ENCODE data around the gene INTS2.

The INTS2 gene

GRCh38 chr17:61817452-61817851, 110.3 kb downstream of the INTS2 start:
- TF ChIP-seq CTCF (IDR thresholded peaks at IDR 0.05; ENCODE audit: low read depth, low read length) = no peak
- no peak for DNase-seq
- no peaks in the 10 kb centered on the region for H3K4me1 ChIP-seq
- no peak overlapping the region for H3K4me3 ChIP-seq (ENCODE audit: low read depth, low read length)
- no peaks in the 10 kb centered on the region for H3K9me3 ChIP-seq
- no peaks in the 10 kb centered on the region for H3K27me3 ChIP-seq
- H3K36me3 ChIP-seq = peaks cover 12% of the 10 kb centered on the region; the same call in 1 of the 2 replicates

- TF ChIP-seq CTCF (IDR thresholded peaks at IDR 0.05; ENCODE audit: low read depth, low read length) = no peak
- Histone ChIP-seq H3K27me3 (no peaks in the 10 kb centered on the region), H3K9me3 (no peaks in the 10 kb centered on the region), H3K36me3 (peaks cover 12% of the 10 kb centered on the region; the same call in 1 of the 2 replicates), H3K4me3 (ENCODE audit: low read depth, low read length) (no peak overlapping the region), H3K4me1 (no peaks in the 10 kb centered on the region)
- no peak for DNase-seq
Measured at GRCh38 chr17:61816538-61816937, 111.2 kb downstream of the INTS2 start.

DNA sequence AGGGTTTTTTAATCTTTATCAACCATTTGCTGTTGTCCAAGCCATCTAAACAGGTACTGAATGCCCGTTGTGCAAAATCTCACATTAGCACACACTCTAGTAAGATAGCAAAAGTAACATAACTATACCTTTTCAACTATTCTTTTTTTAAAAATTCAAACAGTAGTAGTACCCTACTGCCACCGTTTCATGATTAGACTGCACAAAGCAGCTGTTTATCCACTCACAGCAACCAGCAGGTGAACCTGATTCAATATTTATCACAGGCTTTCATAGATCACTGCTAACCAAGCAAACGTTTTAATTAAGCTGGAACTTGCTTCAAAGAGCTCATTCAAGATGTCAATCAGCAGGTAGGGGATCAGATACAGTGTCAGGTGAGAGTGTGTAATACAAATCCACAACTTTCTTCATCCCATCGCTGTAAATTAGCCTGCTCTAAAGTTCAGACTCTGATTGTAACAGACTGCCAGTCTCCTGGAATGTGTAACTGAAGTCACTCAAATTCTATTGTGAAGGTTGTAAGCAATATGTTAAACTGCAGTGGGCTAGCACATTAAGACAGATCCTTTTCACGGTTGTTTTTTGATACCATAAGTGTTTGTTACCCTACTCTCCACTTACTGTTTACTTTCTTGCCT, 111.8 kb downstream of the INTS2 start:
- peaks cover 10% of the 10 kb centered on the region; the same call in 1 of the 2 replicates for H3K36me3 ChIP-seq
- no peaks in the 10 kb centered on the region for H3K4me1 ChIP-seq
- no peaks in the 10 kb centered on the region for H3K9me3 ChIP-seq
- no peak overlapping the region for H3K4me3 ChIP-seq (ENCODE audit: low read depth, low read length)
- no peak for DNase-seq
- no peak for TF ChIP-seq CTCF (IDR thresholded peaks at IDR 0.05; ENCODE audit: low read depth, low read length)
- no peaks in the 10 kb centered on the region for H3K27me3 ChIP-seq
